Right atrium auricular region (tissue), 2 donors: ENCODE measurements around the gene SUMF1. TPM values are rescaled to one million over a fixed set of nuclear protein-coding genes. Genes with fewer than 3 reads are reported as not detected.

ENCODE experiments used
- DNase-seq: peaks from one replicate; pipeline ENCODE4 v3.0.0-alpha.2; 2019; ENCODE audit warnings: low spot score
- H3K27ac ChIP-seq, 2 donors: fragments of 200-600 bp; sonication (generic); 1 replicate in 1 of 2; 2 replicates in 1 of 2; pipeline ENCODE4 v1.5.1; 2016 to 2019
- H3K27me3 ChIP-seq, 2 donors: fragments of 200-600 bp; sonication (generic); one replicate each; pipeline versions ENCODE4 v1.5.1 to v1.6.0; 2017 to 2019
- H3K36me3 ChIP-seq: fragments of 200-600 bp; sonication (generic); one replicate; pipeline ENCODE4 v1.5.1; 2016
- H3K4me1 ChIP-seq, 2 donors: fragments of 200-600 bp; sonication (generic); one replicate each; pipeline versions ENCODE4 v1.5.1 to v1.6.0; 2017 to 2019
- H3K4me3 ChIP-seq, 2 donors: fragments of 200-600 bp; sonication (generic); 1 replicate in 1 of 2; 2 replicates in 1 of 2; pipeline ENCODE4 v1.5.1; 2017 to 2019; ENCODE audit warnings: mild to moderate bottlenecking in 1 of 2, moderate library complexity in 1 of 2
- H3K9me3 ChIP-seq, 2 donors: fragments of 200-600 bp; sonication (generic); one replicate each; pipeline ENCODE4 v1.5.1; 2019
- total RNA-seq, 2 donors: library from RNA; depleted of rRNA; stranded (reverse); fragments of >200 nt; gene quantifications; one replicate each; pipeline ENCODE4 v1.1.0, GENCODE V29; 2016
- TF ChIP-seq, protein P1 (sequence below), 2 donors: fragments of 200-600 bp; sonication (generic); IDR thresholded peaks; one replicate each; pipeline ENCODE4 v1.5.1; 2019; ENCODE audit warnings: antibody characterized with exemption in 2 of 2

Gene SUMF1
- total RNA-seq, 2 donors from 2014 or later: 12.1 to 22.6 TPM

DNA sequence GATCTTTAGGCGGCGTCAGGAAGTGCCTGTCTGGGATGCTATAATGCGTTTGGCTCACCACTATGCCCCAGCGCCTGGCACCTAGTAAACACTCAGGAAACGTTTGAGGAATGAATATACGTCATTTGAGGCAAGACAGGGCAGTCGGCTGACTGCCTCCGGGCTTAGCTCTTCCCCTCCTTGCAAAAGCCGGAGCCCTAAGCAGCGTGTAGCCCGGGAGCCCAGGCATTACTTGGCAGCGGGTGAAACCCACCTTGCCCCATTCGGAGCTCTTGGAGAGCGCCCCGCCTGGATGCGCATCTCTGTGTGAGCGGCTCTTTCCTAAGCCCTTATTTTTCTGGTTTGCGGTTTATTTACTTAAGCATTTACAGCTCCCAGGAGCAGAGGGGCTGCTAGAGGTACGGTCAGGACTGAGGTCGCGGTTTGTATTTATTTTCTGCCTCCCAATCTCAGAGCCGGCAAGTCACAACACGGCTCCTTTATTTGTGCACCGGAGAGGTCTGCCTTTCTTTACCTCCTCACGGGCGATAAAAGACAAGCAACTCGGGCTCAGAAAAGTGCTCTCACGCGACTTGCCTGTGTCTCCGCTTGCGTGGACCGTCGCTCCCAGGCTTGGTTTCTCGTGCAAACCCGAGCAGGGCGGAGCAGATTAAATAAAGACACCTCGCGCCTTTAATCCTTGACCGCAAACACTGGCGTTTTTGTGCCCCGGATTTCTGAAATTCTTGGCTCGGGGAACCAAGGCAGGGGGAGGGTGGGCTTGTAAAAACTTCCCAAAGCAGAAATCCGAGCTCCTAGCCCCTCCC, 25.3 kb upstream of the SUMF1 start:
- Histone ChIP-seq H3K4me1 (peaks cover 0 to 35% of the 10 kb centered on the region in 2 donors), H3K27me3 (no peaks in the 10 kb centered on the region), H3K36me3 (no peaks in the 10 kb centered on the region), H3K27ac (peak overlapping the region; percentile 92), H3K4me3 (peak overlapping the region; percentile 85 to 87), H3K9me3 (no peaks in the 10 kb centered on the region)
- TF ChIP-seq, protein P1, sequence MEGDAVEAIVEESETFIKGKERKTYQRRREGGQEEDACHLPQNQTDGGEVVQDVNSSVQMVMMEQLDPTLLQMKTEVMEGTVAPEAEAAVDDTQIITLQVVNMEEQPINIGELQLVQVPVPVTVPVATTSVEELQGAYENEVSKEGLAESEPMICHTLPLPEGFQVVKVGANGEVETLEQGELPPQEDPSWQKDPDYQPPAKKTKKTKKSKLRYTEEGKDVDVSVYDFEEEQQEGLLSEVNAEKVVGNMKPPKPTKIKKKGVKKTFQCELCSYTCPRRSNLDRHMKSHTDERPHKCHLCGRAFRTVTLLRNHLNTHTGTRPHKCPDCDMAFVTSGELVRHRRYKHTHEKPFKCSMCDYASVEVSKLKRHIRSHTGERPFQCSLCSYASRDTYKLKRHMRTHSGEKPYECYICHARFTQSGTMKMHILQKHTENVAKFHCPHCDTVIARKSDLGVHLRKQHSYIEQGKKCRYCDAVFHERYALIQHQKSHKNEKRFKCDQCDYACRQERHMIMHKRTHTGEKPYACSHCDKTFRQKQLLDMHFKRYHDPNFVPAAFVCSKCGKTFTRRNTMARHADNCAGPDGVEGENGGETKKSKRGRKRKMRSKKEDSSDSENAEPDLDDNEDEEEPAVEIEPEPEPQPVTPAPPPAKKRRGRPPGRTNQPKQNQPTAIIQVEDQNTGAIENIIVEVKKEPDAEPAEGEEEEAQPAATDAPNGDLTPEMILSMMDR (IDR thresholded peaks at IDR 0.05): no peak
- DNase-seq: peak; percentile 74

DNA sequence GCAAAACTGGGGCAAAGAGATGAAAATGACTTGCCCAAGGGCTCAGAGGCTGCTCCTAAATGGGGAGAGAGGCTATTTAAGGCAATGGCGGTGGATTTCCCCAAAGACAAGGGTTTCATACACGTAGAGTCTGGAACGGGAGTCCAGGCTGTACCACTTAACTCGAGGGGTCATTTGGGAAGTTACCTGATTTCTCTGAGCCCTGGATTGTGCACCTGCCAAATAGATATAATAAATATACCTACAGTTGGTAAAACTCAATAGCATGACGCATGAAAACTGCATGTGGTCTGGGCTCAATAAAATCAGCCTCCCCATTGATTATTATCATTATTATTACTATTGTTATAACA, 24.8 kb upstream of the SUMF1 start:
- Histone ChIP-seq H3K27ac (peak overlapping the region; percentile 92), H3K4me1 (peaks cover 0 to 34% of the 10 kb centered on the region in 2 donors), H3K36me3 (no peaks in the 10 kb centered on the region), H3K27me3 (no peaks in the 10 kb centered on the region), H3K9me3 (no peaks in the 10 kb centered on the region), H3K4me3 (peak overlapping the region; percentile 85 to 87)
- DNase-seq: no peak
- TF ChIP-seq, protein P1 (IDR thresholded peaks at IDR 0.05): no peak

DNA sequence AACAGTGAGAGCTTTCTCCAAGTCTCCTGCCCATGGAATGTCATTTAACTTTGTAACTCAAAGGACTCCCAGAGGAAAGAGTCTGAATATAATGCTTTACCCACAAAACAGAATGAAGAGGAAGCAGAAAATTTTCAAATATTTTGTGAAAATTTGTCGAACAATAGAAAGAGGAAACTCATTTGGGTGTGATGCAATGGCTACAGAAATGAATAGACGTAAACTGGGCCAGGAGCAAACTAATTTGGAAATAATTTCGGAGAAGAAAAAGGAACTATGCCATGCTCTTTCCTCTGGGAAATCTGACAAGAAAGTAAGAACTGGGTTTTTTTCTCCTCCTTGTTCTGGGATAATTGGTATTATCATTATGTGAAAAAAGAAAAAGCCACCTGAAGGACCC, 11.2 kb upstream of the SUMF1 start:
- TF ChIP-seq, protein P1 (IDR thresholded peaks at IDR 0.05): no peak
- DNase-seq: no peak
- H3K4me1 ChIP-seq: peaks cover 0 to 9% of the 10 kb centered on the region in 2 donors
- H3K9me3 ChIP-seq: no peaks in the 10 kb centered on the region
- no peak overlapping the region for H3K27ac ChIP-seq
- H3K27me3 ChIP-seq: no peaks in the 10 kb centered on the region
- no peaks in the 10 kb centered on the region for H3K36me3 ChIP-seq
- H3K4me3 ChIP-seq: no peak overlapping the region

DNA sequence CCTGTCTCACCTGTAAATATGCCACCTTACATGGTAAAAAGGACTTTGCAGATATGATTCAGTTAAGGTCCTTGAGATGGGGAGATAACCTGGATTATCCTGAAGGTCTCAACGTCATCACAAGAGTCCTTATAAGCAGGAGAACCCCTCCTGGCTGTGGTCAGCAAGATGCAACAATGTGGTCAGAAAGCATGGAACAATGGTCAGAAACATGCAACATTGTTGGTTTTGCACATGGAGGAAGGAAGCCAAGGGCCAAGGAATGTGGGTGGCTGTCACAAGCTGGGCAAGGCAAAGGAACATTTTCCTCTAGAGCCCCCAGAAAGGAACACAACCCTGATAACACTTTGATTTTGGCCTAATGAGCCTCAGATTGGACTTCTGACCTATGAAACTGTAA, 9.4 kb upstream of the SUMF1 start:
- H3K4me1 ChIP-seq: peaks cover 0 to 9% of the 10 kb centered on the region in 2 donors
- no peaks in the 10 kb centered on the region for H3K9me3 ChIP-seq
- TF ChIP-seq, protein P1 (IDR thresholded peaks at IDR 0.05): no peak
- H3K27ac ChIP-seq: no peak overlapping the region
- no peak overlapping the region for H3K4me3 ChIP-seq
- no peaks in the 10 kb centered on the region for H3K36me3 ChIP-seq
- no peak for DNase-seq
- H3K27me3 ChIP-seq: no peaks in the 10 kb centered on the region

DNA sequence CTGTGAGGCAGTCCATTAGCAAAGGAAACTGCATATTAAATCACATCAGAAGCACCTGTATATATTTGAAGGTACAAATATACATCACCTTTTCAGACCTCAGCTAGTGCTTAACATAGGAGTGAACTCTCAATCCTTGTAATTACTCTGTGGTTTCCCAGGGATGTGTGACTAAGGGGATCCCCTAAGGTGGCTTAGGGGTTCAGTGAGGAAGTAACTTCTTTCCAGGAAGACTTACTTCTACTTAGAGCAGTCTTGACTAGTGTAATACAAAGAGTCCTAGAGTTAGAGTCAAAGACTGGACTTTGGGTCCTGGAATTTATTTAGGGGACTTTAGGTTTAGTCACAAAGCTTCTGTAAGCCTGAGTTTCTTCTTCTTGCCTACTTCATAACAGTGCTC, 8.7 kb upstream of the SUMF1 start:
- DNase-seq: no peak
- Histone ChIP-seq H3K4me3 (no peak overlapping the region), H3K27ac (no peak overlapping the region), H3K9me3 (no peaks in the 10 kb centered on the region), H3K36me3 (no peaks in the 10 kb centered on the region), H3K4me1 (peaks cover 0 to 9% of the 10 kb centered on the region in 2 donors), H3K27me3 (no peaks in the 10 kb centered on the region)
- TF ChIP-seq, protein P1 (IDR thresholded peaks at IDR 0.05): no peak
